Stimulated activated CD8-positive, alpha-beta memory T cell treated with anti-CD3 and anti-CD28 coated beads, Interleukin-12 subunit alpha, Interleukin-12 subunit beta, amount 100 ng/mL, for 24 hours (primary cell): ENCODE measurements around the gene ASTN2.

ENCODE experiments used
- DNase-seq: peaks from one replicate; pipeline ENCODE4 v3.0.0-alpha.2; 2020; ENCODE audit errors: extremely low read depth

The ASTN2 gene

GRCh38 chr9:116958881-116959280, 456.0 kb downstream of the ASTN2 start:
- no peak for DNase-seq

- no peak for DNase-seq
Observed at GRCh38 chr9:116954731-116955130, 460.1 kb downstream of the ASTN2 start.

GRCh38 chr9:116953271-116953670, 461.6 kb downstream of the ASTN2 start:
- DNase-seq: no peak

- no peak for DNase-seq
Observed at GRCh38 chr9:116952436-116952810, 462.4 kb downstream of the ASTN2 start.

GRCh38 chr9:116951588-116952435, 463.0 kb downstream of the ASTN2 start:
- DNase-seq: no peak

GRCh38 chr9:116945817-116946216, 469.0 kb downstream of the ASTN2 start:
- no peak for DNase-seq

GRCh38 chr9:116944714-116945534, 469.9 kb downstream of the ASTN2 start:
- DNase-seq: no peak

- no peak for DNase-seq
Observed at GRCh38 chr9:116943970-116944369, 470.9 kb downstream of the ASTN2 start.

- no peak for DNase-seq
Observed at GRCh38 chr9:116942593-116943061, 472.2 kb downstream of the ASTN2 start.

- DNase-seq: no peak
Observed at GRCh38 chr9:116941266-116941665, 473.6 kb downstream of the ASTN2 start.

GRCh38 chr9:116940614-116941215, 474.1 kb downstream of the ASTN2 start:
- no peak for DNase-seq

GRCh38 chr9:116939614-116940013, 475.2 kb downstream of the ASTN2 start:
- DNase-seq: no peak

- DNase-seq: no peak
Observed at GRCh38 chr9:116939161-116939560, 475.7 kb downstream of the ASTN2 start.

GRCh38 chr9:116937361-116937760, 477.5 kb downstream of the ASTN2 start:
- DNase-seq: no peak

- no peak for DNase-seq
Observed at GRCh38 chr9:116935149-116935897, 479.5 kb downstream of the ASTN2 start.

GRCh38 chr9:116934131-116934530, 480.7 kb downstream of the ASTN2 start:
- DNase-seq: no peak

- DNase-seq: no peak
Observed at GRCh38 chr9:116933251-116933650, 481.6 kb downstream of the ASTN2 start.

- no peak for DNase-seq
Observed at GRCh38 chr9:116929621-116930020, 485.2 kb downstream of the ASTN2 start.

- no peak for DNase-seq
Observed at GRCh38 chr9:116928884-116929283, 486.0 kb downstream of the ASTN2 start.

GRCh38 chr9:116928289-116928688, 486.6 kb downstream of the ASTN2 start:
- DNase-seq: no peak

- no peak for DNase-seq
Observed at GRCh38 chr9:116927726-116928125, 487.1 kb downstream of the ASTN2 start.

GRCh38 chr9:116925121-116925520, 489.7 kb downstream of the ASTN2 start:
- DNase-seq: no peak
